HEK293 (cell line): ENCODE data around the gene ENOX2.

Source experiments
- REPIN1 ChIP-seq: fragments of 450-650 bp; formaldehyde crosslinking; IDR thresholded peaks from 2 replicates; pipeline ENCODE4 v1.5.1; 2017; ENCODE audit warnings: missing biosample characterization, missing genetic modification characterization, low read depth
- ZBTB21 ChIP-seq: fragments of 450-650 bp; formaldehyde crosslinking; IDR thresholded peaks from 2 replicates; pipeline ENCODE4 v1.5.1; 2017; ENCODE audit warnings: missing biosample characterization, missing genetic modification characterization
- ZSCAN18 ChIP-seq: fragments of 450-650 bp; formaldehyde crosslinking; IDR thresholded peaks from 2 replicates; pipeline ENCODE4 v1.5.1; 2016; ENCODE audit warnings: missing biosample characterization, missing genetic modification characterization

- no peak for TF ChIP-seq REPIN1 (tag by site-specific recombination)
- no peak for TF ChIP-seq ZSCAN18
- no peak for TF ChIP-seq ZBTB21 (tag by site-specific recombination)
Measured at GRCh38 chrX:130896802-130897501, 6.1 kb downstream of the ENOX2 start.
